Right lobe of liver (tissue), 4 donors: ENCODE measurements around the gene NSMF.

ENCODE experiments used
- POLR2A ChIP-seq: fragments of 450-650 bp; IDR thresholded peaks from one replicate; pipeline ENCODE4 v1.6.1; 2017; ENCODE audit warnings: antibody characterized with exemption, mild to moderate bottlenecking
- TF ChIP-seq, protein P1 (sequence below), 4 donors: fragments of 200-600 bp in 3 of 4; fragments of 450-650 bp in 1 of 4; IDR thresholded peaks; one replicate each; pipeline versions ENCODE4 v1.5.1 to v1.8.0; 2016 to 2022; ENCODE audit warnings: antibody characterized with exemption in 4 of 4, mild to moderate bottlenecking in 2 of 4
- donor health status: DM: no; HTN: no; CAD: no.
- donor health status: DM: no; HTN: no; CAD: no.
- donor health status: DM: no; HTN: yes; CAD: no.

DNA sequence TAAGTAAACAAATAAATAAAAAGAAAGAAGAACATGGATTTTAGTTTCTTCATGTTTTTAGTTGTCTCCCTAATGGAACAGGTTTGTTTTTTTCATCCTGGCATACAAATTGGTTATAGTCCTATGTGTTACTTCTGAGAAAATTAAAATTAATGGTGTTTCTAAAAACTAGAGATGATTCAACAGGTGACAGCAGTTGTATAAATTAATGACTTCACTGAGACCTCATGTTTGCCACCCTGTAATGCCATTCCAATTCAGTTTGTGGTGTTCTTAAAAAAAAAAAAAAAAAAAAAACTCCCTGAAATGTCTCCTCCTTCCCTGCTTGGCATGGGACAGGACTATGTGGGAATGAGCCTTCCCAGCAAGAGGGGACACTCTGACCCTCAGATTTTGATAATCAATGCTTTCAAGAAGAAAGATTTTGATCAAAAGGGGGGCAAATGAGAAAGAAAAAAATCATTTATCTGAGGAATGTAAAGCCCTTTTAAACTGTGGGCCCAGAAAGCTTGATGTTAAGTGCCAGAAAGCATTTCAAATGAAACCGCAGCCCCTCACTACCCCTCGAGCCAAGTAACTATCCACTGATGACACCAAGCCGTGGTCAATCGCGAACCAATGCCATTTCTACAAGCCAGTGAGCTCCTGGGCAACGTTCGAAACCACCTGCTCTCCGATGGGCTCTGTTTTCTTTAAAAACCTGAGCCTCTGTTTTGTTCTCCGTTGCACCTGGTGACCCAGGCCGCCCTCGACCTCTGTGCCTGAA is 37.1 kb downstream of the NSMF start:
- TF ChIP-seq, protein P1, sequence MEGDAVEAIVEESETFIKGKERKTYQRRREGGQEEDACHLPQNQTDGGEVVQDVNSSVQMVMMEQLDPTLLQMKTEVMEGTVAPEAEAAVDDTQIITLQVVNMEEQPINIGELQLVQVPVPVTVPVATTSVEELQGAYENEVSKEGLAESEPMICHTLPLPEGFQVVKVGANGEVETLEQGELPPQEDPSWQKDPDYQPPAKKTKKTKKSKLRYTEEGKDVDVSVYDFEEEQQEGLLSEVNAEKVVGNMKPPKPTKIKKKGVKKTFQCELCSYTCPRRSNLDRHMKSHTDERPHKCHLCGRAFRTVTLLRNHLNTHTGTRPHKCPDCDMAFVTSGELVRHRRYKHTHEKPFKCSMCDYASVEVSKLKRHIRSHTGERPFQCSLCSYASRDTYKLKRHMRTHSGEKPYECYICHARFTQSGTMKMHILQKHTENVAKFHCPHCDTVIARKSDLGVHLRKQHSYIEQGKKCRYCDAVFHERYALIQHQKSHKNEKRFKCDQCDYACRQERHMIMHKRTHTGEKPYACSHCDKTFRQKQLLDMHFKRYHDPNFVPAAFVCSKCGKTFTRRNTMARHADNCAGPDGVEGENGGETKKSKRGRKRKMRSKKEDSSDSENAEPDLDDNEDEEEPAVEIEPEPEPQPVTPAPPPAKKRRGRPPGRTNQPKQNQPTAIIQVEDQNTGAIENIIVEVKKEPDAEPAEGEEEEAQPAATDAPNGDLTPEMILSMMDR (IDR thresholded peaks at IDR 0.05), result no peak
- TF ChIP-seq POLR2A, result no peak
